ENCODE data around the gene PITPNB.

PITPNB gene

DNA sequence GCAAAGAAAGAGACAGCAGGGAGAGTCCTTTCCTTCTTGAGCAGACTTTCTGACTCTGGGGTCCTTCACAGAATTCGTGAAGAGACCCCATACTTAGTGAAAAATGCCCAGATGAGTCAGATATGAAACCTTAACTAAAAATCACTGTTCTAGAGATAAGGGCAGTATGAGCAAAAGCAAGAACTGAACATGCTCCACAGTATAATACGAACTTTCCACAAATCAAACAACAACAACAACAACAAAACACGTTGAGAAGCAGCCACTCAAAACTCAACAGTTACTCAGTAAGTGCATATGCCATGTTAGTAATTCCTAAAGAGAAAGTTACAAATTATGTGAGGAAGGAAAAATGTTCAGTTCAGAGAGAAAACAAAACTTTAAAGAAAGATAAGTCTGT, 44.3 kb downstream of the PITPNB start:
- H2AFZ ChIP-seq (ENCODE audit: low read depth, low read length), result no peak overlapping the region
- H3K4me3 ChIP-seq (ENCODE audit: low read length), result no peak overlapping the region
- H3K36me3 ChIP-seq (replicated peaks; ENCODE audit: low read depth, low read length), result peaks cover 60% of the 10 kb centered on the region
- no peaks in the 10 kb centered on the region for H3K27me3 ChIP-seq (ENCODE audit: low read depth, low read length)
- TF ChIP-seq EZH2phosphoT487 (IDR thresholded peaks at IDR 0.05; ENCODE audit: low read depth), result no peak
- TF ChIP-seq, protein P1, sequence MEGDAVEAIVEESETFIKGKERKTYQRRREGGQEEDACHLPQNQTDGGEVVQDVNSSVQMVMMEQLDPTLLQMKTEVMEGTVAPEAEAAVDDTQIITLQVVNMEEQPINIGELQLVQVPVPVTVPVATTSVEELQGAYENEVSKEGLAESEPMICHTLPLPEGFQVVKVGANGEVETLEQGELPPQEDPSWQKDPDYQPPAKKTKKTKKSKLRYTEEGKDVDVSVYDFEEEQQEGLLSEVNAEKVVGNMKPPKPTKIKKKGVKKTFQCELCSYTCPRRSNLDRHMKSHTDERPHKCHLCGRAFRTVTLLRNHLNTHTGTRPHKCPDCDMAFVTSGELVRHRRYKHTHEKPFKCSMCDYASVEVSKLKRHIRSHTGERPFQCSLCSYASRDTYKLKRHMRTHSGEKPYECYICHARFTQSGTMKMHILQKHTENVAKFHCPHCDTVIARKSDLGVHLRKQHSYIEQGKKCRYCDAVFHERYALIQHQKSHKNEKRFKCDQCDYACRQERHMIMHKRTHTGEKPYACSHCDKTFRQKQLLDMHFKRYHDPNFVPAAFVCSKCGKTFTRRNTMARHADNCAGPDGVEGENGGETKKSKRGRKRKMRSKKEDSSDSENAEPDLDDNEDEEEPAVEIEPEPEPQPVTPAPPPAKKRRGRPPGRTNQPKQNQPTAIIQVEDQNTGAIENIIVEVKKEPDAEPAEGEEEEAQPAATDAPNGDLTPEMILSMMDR (IDR thresholded peaks at IDR 0.05; ENCODE audit: low read depth, low read length), result no peak
- no peaks in the 10 kb centered on the region for H3K9me3 ChIP-seq (ENCODE audit: insufficient read depth, low read length)
- H3K9ac ChIP-seq (ENCODE audit: low read length), result no peak overlapping the region
- H3K79me2 ChIP-seq (ENCODE audit: low read length), result peaks cover 78% of the 10 kb centered on the region
- H3K27ac ChIP-seq (ENCODE audit: low read length), result no peak overlapping the region
- no peak overlapping the region for H3K4me2 ChIP-seq (ENCODE audit: low read length)
- H4K20me1 ChIP-seq (ENCODE audit: insufficient read depth, low read length), result peaks cover 59% of the 10 kb centered on the region
- peaks cover 45% of the 10 kb centered on the region for H3K4me1 ChIP-seq (ENCODE audit: low read length)

DNA sequence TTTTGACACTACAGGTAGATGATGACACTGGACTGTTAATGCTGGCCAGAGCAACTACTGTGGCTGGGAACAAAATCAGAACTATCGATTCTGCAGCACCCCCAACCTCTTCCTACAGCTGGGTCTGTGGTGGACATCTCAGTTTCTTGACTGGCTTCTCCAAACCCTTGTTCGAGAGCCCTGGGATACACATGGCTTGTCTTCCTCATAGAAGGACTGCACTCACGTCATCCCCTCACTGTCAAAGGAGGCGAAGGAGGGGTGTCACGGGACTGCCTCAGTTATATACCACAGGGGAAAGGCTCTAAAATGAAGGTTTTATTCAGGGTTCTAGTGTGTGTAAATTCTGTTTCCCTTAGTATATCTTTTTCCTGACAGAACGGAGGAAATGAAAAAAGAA, 44.9 kb downstream of the PITPNB start:
- Histone ChIP-seq H3K4me3 (ENCODE audit: low read length) (no peak overlapping the region), H3K36me3 (replicated peaks; ENCODE audit: low read depth, low read length) (peaks cover 66% of the 10 kb centered on the region), H4K20me1 (ENCODE audit: insufficient read depth, low read length) (peaks cover 64% of the 10 kb centered on the region), H3K9me3 (ENCODE audit: insufficient read depth, low read length) (no peaks in the 10 kb centered on the region), H3K79me2 (ENCODE audit: low read length) (peaks cover 78% of the 10 kb centered on the region), H3K4me1 (ENCODE audit: low read length) (peaks cover 45% of the 10 kb centered on the region), H3K4me2 (ENCODE audit: low read length) (no peak overlapping the region), H2AFZ (ENCODE audit: low read depth, low read length) (no peak overlapping the region), H3K27me3 (ENCODE audit: low read depth, low read length) (no peaks in the 10 kb centered on the region), H3K27ac (ENCODE audit: low read length) (no peak overlapping the region), H3K9ac (ENCODE audit: low read length) (no peak overlapping the region)
- TF ChIP-seq, protein P1 (IDR thresholded peaks at IDR 0.05; ENCODE audit: low read depth, low read length), result no peak
- no peak for TF ChIP-seq EZH2phosphoT487 (IDR thresholded peaks at IDR 0.05; ENCODE audit: low read depth)

DNA sequence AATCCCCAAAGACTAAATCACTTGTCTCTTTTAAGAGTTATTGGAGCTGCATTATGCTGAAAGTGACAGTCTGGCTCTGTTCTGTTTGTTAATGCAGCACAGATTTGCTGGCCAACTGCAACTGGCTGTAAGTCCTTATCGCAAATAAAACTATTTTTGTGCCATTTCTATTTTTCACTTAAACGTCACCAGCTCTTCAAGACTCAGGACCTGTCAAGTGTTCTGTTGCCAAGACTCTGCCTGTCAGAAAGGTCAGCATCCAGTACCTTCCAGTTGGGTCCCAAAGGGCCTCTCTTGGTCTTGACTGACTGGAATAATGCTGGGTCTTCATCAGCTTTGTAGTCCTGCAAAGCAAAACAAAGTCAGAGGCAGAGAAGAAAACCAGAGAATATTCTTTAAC, 45.6 kb downstream of the PITPNB start:
- H3K27me3 ChIP-seq (ENCODE audit: low read depth, low read length), result no peaks in the 10 kb centered on the region
- peaks cover 45% of the 10 kb centered on the region for H3K4me1 ChIP-seq (ENCODE audit: low read length)
- H3K4me2 ChIP-seq (ENCODE audit: low read length), result no peak overlapping the region
- no peak overlapping the region for H2AFZ ChIP-seq (ENCODE audit: low read depth, low read length)
- H3K79me2 ChIP-seq (ENCODE audit: low read length), result peaks cover 78% of the 10 kb centered on the region
- no peak overlapping the region for H3K27ac ChIP-seq (ENCODE audit: low read length)
- H3K36me3 ChIP-seq (replicated peaks; ENCODE audit: low read depth, low read length), result peaks cover 72% of the 10 kb centered on the region
- TF ChIP-seq, protein P1 (IDR thresholded peaks at IDR 0.05; ENCODE audit: low read depth, low read length), result no peak
- TF ChIP-seq EZH2phosphoT487 (IDR thresholded peaks at IDR 0.05; ENCODE audit: low read depth), result no peak
- no peak overlapping the region for H3K4me3 ChIP-seq (ENCODE audit: low read length)
- H3K9ac ChIP-seq (ENCODE audit: low read length), result no peak overlapping the region
- H3K9me3 ChIP-seq (ENCODE audit: insufficient read depth, low read length), result no peaks in the 10 kb centered on the region
- peaks cover 57% of the 10 kb centered on the region for H4K20me1 ChIP-seq (ENCODE audit: insufficient read depth, low read length)

DNA sequence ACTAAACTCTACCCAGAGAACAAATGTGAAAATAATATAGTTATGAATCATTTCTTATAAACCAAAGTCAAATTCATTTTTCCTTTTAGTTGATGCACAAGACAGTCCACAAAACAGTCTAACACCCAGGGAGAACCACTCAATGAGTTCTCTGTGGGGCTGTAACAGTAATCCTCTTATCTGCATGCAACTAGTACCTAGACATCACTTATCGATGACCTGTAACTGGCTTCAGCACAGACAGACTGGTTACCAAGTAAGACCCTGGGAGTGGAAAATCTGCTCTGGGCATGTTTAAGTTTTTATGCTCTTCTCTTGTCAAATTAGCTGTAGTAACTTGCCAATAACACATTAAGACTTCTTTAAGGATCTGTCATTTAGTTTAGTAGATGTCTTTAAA, 46.6 kb downstream of the PITPNB start:
- Histone ChIP-seq H4K20me1 (ENCODE audit: insufficient read depth, low read length) (peaks cover 47% of the 10 kb centered on the region), H3K27me3 (ENCODE audit: low read depth, low read length) (no peaks in the 10 kb centered on the region), H3K4me2 (ENCODE audit: low read length) (no peak overlapping the region), H3K27ac (ENCODE audit: low read length) (no peak overlapping the region), H2AFZ (ENCODE audit: low read depth, low read length) (no peak overlapping the region), H3K4me1 (ENCODE audit: low read length) (peaks cover 40% of the 10 kb centered on the region), H3K36me3 (replicated peaks; ENCODE audit: low read depth, low read length) (peaks cover 78% of the 10 kb centered on the region), H3K9ac (ENCODE audit: low read length) (no peak overlapping the region), H3K9me3 (ENCODE audit: insufficient read depth, low read length) (no peaks in the 10 kb centered on the region), H3K79me2 (ENCODE audit: low read length) (peaks cover 77% of the 10 kb centered on the region), H3K4me3 (ENCODE audit: low read length) (no peak overlapping the region)
- TF ChIP-seq EZH2phosphoT487 (IDR thresholded peaks at IDR 0.05; ENCODE audit: low read depth), result no peak
- TF ChIP-seq, protein P1 (IDR thresholded peaks at IDR 0.05; ENCODE audit: low read depth, low read length), result no peak

All from OCI-LY3 (cell line).